ENCODE results near the gene STK25. TPM values are rescaled to one million over a fixed set of nuclear protein-coding genes. Genes with fewer than 3 reads are reported as not detected.
A peak's percentile ranks its signal among the peaks of the same experiment; 100 is the strongest.

STK25 gene
- total and polyA plus RNA-seq, 2 of the 8 experiments (the other 6 are each of a cell fraction or from before 2014, with no cell fraction given): 159 to 546 TPM

GRCh38 chr2:241540771-241541561 is 32.6 kb upstream of the STK25 start (continued):
- TF ChIP-seq MAX (IDR thresholded peaks at IDR 0.05) (peak; percentile 91), SP4 (IDR thresholded peaks at IDR 0.05; ENCODE audit: low read length) (no peak), PHF8 (conservative IDR thresholded peaks at IDR 0.05; ENCODE audit: low read depth, low read length) (peak; percentile 65; the same call in 1 of the 2 replicates), POLR2A (IDR thresholded peaks at IDR 0.05; ENCODE audit: control extremely low read depth in 1 of 2, low read depth in 2 of 2, low read length in 2 of 2) (peak in 1 of 2 experiments; percentile 52; a peak in 2 of 3 replicates), SP1 (IDR thresholded peaks at IDR 0.05; ENCODE audit: low read depth, low read length) (peak; percentile 63; the same call in 1 of the 2 replicates), BACH1 (IDR thresholded peaks at IDR 0.05; ENCODE audit: low read length) (peak; percentile 40; the same call in 1 of the 2 replicates)
